Right renal cortex interstitium (tissue), 3 donors: ENCODE data around the gene SCARB2. TPM values are rescaled to one million over a fixed set of nuclear protein-coding genes. Genes with fewer than 3 reads are reported as not detected.

Experiments used
- DNase-seq, 3 donors: peaks; one replicate each; pipeline ENCODE4 v3.0.0-alpha.2; 2013; ENCODE audit warnings: low read depth in 3 of 3, low spot score in 2 of 3
- polyA plus RNA-seq, 3 donors: library from polyadenylated mRNA; unstranded; fragments of 120-200 nt; gene quantifications; one replicate each; pipeline ENCODE4 v1.2.1, GENCODE V29; 2013; ENCODE audit not compliant: insufficient read length in 3 of 3

Gene SCARB2
- polyA plus RNA-seq, 3 donors: 168 to 203 (median 193) TPM

DNA sequence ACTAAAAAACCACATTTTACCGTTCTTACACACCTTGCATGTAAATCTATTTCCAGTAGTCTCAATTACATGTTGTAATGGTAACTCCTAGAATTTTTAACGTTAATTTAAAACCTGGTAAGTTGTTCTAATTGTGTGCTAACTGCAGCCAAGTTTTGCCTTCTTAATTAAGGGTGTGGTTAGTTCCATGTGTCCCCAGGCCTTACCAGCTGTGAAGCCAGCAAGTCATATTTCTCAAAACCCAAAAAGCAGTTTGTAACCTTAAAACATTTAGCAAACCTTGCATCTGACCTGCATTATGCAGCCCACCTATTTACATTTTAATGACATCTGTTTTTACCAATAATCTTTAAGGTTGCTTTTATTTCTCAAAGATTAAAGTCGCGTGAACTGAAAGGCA, 19.5 kb upstream of the SCARB2 start:
- no peak for DNase-seq

DNA sequence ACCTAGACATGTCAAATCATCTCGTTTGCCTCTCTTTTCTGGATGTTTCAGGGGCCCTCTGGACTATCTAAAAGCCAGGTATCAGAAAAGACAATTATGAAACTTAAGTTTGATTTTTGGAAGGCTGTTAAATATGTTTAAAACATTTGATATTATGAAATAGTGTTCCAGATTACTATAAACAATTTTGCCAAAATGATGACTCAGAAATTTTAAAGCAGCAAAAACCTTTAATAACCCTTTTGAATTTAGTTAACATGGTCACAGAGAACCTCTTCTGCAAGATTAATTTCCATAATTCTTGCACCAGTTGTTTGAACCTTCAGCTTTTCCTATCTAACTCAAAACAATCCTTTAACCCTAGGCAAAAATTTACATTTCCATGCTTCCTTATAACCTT, 19.1 kb upstream of the SCARB2 start:
- no peak for DNase-seq

DNA sequence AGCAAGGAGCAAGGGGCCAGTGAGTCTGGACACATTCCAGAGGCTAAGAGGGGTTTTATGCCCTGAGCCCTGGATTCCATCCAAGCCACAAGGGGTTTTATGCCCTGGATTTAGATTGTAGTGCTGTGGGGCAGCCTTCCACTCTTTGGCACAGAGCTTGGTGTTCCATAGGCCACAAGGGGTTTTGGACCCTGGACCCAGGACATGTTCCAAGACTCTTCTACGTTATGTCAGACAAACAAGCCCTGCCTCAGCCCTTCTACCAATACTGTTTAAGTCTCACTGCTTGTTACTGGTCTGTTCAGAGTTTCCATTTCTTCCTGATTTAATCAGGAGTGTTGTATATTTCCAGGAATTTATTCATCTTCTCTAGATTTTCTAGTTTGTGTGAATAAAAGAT, 12.8 kb upstream of the SCARB2 start:
- DNase-seq: no peak

DNA sequence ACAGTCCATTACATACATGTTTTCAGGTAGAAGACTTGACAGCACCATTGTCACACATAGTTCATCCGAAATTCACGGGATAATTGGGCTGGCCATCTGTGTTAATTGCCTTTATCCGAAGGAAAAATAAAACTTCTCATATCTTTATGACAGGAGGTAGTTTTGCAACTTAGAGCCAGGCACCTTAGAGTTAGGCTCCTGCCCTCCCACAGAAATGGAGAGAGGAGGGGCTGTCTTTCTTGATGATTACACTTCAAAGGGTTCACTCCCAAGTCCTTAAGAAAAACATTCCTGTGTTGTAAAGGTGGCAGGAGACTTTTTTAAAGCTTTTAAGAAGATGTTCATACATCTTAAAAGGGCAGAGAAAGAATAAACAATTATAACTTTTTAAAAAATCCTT, 10.5 kb upstream of the SCARB2 start:
- DNase-seq: no peak

DNA sequence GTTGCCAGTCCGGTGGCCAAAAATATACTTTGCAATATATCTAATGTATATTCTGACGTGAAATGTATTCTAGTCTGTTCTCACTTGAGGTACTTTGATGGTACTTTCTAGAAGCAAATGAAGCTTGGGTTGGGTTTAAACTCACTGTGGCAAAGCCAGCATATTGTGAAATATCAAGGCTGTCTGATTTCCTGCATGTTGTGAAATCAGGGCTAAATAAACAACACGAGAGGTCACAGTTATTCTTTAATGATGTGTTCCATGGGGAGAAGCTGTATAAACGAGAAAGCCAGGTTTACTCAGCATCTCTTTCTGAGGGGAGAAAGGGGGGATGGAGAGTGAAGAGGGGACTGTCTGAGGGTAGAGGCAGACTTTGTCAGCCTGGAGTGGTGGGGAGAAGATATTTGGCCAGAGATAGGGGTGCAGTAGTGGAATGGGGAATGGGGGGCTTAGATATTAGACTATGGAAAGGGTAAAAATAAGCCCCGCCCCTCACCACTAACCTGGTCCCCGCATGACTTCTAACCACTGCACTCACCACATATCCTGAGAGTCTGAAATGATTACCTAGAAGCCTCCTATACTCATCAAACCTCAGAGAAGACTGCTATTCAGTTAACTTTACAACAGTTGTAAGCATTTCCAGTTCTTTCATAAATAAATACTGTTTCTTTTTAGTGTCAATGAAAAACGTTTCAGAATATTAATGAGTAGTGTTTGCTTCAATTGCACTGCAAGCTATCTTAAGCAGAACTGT, 5.9 kb upstream of the SCARB2 start:
- DNase-seq: no peak

DNA sequence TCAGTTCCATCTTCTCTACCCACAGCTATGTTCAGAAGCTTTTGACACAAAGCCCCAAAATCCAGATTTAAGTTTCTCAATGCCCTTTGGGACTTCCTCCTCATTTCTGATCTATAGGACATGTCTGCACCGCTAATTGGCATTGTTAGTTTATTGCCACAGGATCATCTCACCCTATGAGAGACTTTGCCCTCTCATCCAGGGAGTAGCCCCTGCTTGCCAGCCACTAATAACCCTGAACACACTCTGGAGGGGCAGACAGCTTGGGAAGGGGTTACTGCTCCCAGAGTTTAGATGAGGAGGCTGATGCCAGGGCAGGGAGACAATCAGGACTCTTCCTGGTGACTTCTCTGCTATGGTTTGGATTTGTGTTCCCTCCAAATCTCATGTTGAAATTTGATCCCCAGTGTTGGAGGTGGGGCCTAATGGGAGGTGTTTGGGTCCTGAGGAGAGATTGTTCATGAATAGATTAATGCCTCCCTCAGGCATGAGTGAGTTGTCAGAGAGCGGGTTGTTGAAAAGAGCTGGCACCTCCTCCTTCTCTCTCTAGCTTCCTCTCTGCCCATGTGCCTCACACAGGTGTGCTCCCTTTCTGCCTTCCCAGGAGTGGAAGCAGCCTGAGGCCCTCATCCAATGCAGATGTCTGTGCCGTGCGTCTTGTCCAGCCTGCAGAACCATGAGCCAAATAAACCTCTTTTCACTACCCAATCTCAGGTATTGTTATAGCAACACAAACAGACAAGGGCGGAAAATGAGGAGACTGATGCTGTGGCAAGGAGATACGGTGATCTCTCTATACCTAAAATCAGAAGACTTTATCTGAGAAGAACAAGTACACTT, 3.6 kb upstream of the SCARB2 start:
- DNase-seq: no peak

DNA sequence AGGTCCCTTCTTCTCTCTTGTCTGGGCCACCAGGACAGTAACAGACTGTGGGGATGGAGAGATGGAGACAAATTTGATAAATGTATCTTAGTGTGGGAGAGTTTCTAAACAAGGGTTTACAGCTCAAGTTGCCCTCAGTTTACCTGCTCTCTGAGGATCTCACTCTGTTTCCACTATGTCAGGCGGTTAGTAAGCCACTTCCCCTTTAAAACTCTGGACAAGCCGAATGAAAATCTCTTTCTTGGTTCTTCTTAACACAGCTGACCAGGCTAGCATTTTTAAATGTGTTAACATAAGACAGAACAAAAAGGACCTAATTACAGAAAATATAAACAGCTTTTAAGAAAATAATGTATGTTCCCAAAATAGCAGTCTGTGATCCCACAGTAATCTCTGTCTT, 2.9 kb upstream of the SCARB2 start:
- DNase-seq: no peak

DNA sequence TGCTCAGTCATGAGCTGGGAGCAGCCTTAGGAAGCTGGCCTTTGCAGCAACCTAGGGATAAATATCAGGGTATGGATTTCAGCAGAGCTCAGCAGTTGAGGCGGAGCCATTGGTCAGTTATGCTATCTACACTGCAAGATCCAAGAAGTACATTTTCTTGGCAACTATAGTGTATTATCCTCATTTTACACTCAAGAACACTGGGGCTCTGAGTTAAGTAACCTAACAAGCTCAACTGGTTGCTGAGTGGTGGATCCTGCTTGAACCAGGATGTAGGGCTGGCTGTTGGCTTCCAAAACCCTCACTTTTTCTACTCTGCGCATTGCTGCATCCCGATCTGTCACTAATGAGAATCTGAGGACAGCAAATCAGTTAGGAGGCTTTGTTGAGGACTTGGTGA, 1.5 kb upstream of the SCARB2 start:
- DNase-seq: no peak

DNA sequence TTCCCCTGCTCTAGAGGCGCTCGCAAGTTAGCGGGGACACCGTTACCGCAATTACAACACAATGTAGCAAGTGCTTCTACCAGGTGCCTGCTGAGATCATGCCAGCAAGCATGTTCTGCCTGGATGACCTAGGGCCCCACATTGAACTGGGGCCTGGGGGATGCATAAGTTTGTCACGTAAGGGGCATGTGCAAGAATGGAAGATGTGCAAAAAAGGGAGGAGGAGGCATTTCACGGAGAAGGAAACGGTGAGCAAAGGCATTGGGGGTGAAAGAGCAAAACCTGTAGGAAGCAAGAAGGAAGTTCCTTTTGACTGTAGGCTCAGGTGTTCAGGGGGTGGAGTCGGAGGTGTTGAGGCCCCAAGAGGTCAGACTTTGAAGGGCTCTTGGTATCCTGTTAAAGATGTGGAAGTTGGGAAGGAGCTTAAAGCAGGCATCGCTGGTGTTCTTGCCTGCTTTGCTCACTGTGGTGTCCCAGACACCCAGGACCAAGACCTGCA, 602 bp upstream of the SCARB2 start:
- peak in 1 of 3 donors; percentile 47 for DNase-seq

DNA sequence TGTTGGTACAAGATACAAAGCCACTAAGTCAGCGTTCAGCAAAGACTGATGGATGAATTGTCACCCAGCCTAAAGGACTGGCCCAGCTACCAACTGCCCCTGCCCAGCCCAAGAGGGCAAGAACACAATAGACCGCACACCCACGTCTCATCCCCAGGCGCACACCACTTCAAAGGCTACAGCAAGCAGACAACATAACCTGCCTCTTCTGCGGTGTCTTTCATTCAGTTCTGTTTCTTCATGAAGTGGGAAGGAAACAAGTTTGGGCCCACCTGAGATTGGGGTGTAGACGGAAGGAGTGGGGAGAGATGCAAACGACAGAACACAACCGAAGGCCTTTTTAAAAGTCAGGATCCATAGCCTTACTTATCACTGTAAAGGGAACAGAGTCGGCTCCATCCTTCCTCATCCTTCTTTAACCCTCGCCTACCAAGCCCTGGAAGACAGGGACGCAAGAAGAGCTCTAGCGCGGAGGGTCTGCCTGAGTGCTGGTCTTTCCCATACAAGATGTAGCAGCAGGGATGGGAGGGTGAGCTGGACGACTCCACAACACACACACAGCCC, 691 bp downstream of the SCARB2 start:
- peak in 1 of 3 donors; percentile 29 for DNase-seq

DNA sequence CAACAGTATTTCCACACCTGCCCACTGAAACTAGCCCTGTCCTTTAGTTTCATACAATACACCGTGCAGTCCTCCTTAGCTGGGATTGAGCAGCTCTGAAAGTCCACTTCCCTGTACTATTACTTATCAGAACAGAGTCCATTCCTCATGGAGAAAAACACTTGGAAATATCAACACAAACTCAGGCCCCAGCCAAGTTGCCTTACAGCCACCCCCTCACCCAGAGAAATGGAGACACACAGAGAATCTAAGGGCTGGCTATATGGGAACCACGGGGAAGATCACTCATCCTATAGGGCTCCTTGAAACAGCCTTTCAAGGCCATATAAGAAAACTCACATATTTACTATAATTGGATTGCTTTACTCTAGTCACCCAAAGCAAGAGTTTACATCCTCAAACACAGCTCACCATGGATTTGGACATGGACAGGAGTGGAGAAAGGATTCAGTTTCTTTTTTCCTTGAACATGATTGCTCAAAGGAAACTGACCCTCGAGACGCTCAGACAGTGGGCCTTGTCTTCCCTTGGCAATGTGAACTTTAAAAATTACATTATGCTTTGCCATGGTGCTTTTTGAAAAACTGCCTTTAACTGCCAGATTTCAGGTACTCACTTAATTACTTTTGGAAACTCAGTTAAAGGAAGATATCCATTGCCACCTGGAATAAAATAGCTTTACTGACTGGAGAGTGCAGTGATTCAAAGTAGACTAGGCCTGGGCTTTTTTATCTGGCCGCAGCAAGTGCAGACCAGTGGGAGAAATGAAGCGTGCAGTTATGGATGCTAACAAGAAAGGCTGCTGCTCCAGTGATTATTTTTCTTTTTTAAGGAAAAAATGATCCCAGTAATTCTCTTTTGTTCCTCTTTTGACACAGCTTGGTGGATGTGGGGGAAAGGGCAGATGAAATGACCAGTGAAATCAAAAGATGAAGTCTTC, 1.6 kb downstream of the SCARB2 start:
- no peak for DNase-seq

DNA sequence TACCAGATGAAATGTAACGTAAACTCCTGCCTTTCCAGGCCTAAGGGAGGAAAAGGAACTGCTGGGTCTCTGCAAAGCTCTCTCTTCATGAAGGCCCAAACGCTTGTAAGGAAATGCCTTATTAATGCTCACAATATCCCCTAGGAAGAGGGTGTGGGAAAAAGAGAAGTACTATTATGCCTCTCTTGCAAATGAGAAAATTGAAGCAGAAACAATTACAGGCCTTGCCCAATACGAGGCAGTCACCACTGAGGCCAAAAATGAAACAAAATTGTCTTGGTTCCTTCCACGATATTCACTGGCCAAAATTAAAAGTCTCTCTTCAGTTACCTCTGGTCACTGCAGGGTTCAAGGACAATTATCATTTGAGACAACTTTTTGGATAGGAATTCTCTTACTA, 3.2 kb downstream of the SCARB2 start:
- DNase-seq: no peak

DNA sequence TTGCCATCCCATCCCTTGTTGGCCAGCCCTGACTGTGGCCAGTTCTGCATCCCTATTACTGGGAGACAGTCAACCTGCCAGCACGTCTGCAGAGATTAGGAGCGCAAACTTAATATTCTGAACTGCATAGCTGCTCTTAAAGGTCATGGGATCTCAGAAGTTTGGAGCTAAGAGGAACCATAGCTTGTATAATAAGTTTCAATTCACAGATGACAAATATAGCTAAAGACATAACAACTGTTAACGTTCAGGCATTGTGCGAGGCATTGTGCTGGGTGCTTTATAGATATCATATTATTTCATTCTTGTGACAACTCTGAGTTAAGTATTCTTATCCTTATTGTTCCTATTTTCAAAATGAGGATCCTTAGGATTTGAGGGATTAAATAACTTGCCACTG, 3.7 kb downstream of the SCARB2 start:
- DNase-seq: no peak

DNA sequence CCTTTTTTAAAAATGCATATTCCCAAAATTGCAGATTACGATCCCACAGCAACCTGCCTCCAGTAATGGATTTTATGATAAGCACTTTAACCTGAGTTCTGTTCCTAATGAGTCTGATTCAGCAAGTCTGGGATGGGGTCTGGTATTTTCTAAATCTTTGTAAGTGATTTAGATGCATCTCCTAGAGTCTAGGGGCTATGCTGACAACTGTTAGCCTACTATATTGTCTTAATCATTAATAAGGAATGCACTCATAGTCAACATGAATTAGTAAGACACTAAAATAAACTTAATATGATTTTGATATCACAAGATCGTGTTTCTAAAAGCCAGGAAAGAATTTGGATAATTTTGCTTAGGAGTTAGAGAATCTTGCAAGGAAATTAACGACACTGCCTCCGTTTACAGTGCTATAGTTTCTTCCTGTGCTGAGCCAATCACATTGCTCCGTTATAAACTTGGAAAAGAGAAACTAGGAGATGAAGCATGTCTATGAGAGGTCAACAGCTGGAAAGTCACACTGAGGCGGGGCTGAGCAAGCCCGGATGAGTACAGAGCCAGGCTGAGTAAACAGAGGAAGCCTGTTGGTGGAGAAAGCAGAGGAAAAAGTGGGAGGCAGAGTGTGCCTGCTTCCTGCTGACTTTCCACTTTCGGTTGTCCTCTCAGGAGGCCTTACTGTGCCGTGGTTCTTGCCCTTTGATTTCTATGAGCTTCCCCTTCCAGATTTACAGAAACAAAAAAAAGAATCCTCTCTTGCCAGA, 5.4 kb downstream of the SCARB2 start:
- peak in 1 of 3 donors; percentile 65 for DNase-seq

DNA sequence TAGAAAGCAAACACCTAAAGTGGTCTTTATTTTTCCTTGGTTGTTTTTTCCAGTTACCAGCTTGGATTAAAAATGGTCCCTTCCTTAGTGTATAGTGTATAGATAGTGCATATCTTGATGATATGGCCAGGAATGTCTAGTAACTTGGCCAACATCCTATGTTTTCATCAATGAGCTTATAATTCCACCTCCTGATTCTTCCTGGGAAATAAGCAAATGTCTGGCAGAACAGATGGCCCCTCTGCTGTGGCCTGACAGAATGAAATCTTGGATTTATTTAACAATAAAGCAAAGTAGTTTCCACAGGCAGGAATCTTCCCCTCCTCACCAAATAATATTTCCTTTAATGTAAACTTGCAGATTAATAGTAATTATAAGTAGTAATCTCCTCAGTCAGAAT, 6.1 kb downstream of the SCARB2 start:
- DNase-seq: no peak

DNA sequence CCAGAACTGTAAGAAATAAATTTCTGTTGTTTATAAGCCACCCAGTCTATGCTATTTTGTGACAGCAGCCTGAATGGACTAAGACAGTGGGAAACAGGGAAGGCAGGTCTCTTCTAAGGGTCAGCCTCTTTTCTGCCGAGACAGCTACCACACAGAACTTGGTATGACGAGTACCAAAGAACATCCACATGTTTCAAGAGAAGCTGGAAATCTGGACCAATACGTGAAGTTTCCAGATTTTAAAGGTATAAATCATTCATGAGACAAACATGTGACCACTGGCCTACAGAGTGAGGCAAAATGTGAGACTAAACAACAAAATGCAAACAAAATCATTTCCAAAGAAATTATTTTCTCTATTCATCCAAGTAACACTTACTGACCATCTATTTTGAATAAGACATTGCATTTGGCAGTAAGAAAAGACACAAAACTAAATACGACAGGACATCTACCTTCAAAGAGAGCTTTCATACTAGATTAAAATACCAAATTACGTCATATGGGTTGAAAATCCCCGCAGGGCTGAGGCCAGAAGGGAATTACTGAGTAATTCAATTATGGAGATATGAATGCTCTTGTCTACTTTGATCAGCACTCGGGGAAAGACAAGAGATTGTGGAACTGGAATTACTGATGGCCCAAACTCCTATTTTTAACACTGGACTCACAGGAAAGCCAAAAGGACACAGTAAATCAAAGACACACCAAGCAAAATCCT, 7.2 kb downstream of the SCARB2 start:
- DNase-seq: no peak

DNA sequence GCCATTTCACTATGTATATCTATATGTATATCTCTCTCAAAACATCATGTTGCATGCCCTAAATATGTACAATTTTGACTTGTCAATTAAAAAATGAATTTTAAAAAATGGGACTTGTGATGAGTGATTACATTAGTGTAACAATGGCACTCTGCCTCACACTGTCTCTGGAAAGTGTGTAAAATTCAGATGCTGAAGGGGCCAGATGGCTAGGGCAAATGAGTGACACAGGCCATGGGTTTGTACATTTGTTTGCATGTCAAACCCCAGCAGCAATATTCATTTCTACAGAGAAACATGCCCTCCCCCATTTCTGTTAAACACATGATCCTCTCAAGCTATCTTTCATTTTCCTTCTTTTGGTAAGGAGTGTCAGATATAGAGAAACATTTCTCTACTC, 8.1 kb downstream of the SCARB2 start:
- no peak for DNase-seq

DNA sequence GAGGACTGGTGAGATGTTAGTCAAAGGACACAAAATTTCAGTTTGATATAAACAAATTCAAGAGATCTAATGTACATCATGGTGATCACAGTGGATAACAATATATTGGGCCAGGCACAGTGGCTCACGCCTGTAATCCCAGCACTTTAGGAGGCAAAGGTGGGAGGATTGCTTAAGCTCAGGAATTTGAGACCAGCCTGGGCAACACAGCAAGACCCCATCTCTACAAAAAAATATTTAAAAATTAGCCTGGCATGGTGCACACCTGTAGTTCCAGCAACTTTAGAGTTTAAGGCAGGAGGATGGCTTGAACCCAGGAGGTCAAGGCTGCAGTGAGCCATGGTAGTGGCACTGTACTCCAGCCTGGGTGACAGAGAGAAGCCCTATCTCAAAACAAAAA, 8.7 kb downstream of the SCARB2 start:
- DNase-seq: no peak

DNA sequence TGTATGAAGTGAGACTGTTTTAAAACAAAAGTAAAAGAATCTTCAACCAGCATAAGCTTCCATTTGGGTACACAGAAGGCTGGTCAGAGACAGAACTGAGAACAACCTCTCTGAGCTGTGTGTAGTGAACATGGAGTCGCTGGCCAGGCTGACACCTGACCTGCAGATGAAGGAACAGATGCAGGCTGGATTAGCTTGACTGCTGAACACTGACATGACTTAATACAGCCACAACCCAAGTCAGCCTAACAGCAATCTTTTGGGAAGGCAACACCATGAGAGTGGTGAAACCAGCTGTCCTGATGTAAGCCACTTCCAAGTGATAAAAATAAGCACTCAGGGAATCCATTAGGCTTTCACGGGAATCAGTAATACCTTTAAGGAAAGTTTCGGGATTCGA, 10.1 kb downstream of the SCARB2 start:
- no peak for DNase-seq
